H9 (cell line): ENCODE data around the gene RNLS. TPM values are rescaled to one million over a fixed set of nuclear protein-coding genes. Genes with fewer than 3 reads are reported as not detected.

ENCODE experiments used
- DNase-seq: peaks from one replicate; pipeline ENCODE4 v3.0.0-alpha.2; 2017
- H2AFZ ChIP-seq: one replicate; pipeline ENCODE4 v1.6.1; 2013; ENCODE audit warnings: mild to moderate bottlenecking, low read length, control low read depth, moderate library complexity
- H2AK5ac ChIP-seq: 2 replicates; pipeline ENCODE4 v1.6.1; 2013; ENCODE audit warnings: low read length, control low read depth, mixed read lengths; ENCODE audit not compliant: insufficient read length
- H2BK120ac ChIP-seq: one replicate; pipeline ENCODE4 v1.6.1; 2013; ENCODE audit warnings: low read depth, mild to moderate bottlenecking, low read length, control low read depth, inconsistent platforms; ENCODE audit not compliant: poor library complexity, severe bottlenecking
- H2BK12ac ChIP-seq: 2 replicates; pipeline ENCODE4 v1.6.1; 2013; ENCODE audit warnings: low read length, control low read depth, mixed read lengths, low read depth; ENCODE audit not compliant: insufficient read length
- H2BK15ac ChIP-seq: 2 replicates; pipeline ENCODE4 v1.6.1; 2013; ENCODE audit warnings: low read depth, low read length, control low read depth
- H2BK20ac ChIP-seq: one replicate; pipeline ENCODE4 v1.6.1; 2013; ENCODE audit warnings: low read depth, mild to moderate bottlenecking, low read length, control low read depth, inconsistent platforms; ENCODE audit not compliant: poor library complexity, severe bottlenecking
- H2BK5ac ChIP-seq: 2 replicates; pipeline ENCODE4 v1.6.1; 2013; ENCODE audit warnings: low read length, control low read depth, mixed read lengths; ENCODE audit not compliant: insufficient read length
- H3K14ac ChIP-seq: 2 replicates; pipeline ENCODE4 v1.6.1; 2013; ENCODE audit warnings: low read length, control low read depth; ENCODE audit not compliant: insufficient read depth
- H3K18ac ChIP-seq: 2 replicates; pipeline ENCODE4 v1.6.1; 2013; ENCODE audit warnings: low read depth, mild to moderate bottlenecking, mixed read lengths, low read length, control low read depth; ENCODE audit not compliant: insufficient read length
- H3K23ac ChIP-seq: 2 replicates; pipeline ENCODE4 v1.6.1; 2013; ENCODE audit warnings: low read length, control low read depth, mixed read lengths, low read depth; ENCODE audit not compliant: insufficient read length
- H3K23me2 ChIP-seq: 2 replicates; pipeline ENCODE4 v1.6.1; 2013; ENCODE audit warnings: low read depth, mild to moderate bottlenecking, mixed read lengths, low read length, control low read depth; ENCODE audit not compliant: insufficient read length, poor library complexity, severe bottlenecking
- H3K27ac ChIP-seq: 2 replicates; pipeline ENCODE4 v1.5.1; 2013; ENCODE audit warnings: low read length, control low read depth, mixed read lengths, low read depth; ENCODE audit not compliant: insufficient read length
- H3K27me3 ChIP-seq: 2 replicates; pipeline ENCODE4 v1.6.1; 2013; ENCODE audit warnings: low read length, control low read depth, inconsistent platforms; ENCODE audit not compliant: insufficient read depth
- H3K4ac ChIP-seq: 2 replicates; pipeline ENCODE4 v1.6.1; 2013; ENCODE audit warnings: low read depth, mild to moderate bottlenecking, control low read depth, inconsistent platforms, low read length, moderate library complexity
- H3K4me1 ChIP-seq: 2 replicates; pipeline ENCODE4 v1.6.1; 2013; ENCODE audit warnings: low read length, control low read depth, inconsistent platforms; ENCODE audit not compliant: insufficient read depth
- H3K4me2 ChIP-seq: 2 replicates; pipeline ENCODE4 v1.6.1; 2013; ENCODE audit warnings: low read length, control low read depth, mixed read lengths; ENCODE audit not compliant: insufficient read length, insufficient read depth
- H3K56ac ChIP-seq: 2 replicates; pipeline ENCODE4 v1.6.1; 2013; ENCODE audit warnings: low read depth, mild to moderate bottlenecking, mixed read lengths, low read length, control low read depth; ENCODE audit not compliant: insufficient read length
- H3K79me1 ChIP-seq: 2 replicates; pipeline ENCODE4 v1.6.1; 2013; ENCODE audit warnings: low read depth, mild to moderate bottlenecking, moderate library complexity, low read length, control low read depth, inconsistent platforms; ENCODE audit not compliant: insufficient read depth, poor library complexity, severe bottlenecking
- H3K79me2 ChIP-seq: 2 replicates; pipeline ENCODE4 v1.6.1; 2013; ENCODE audit warnings: low read length, control low read depth, inconsistent platforms; ENCODE audit not compliant: insufficient read depth
- H3K9ac ChIP-seq: 2 replicates; pipeline ENCODE4 v1.6.1; 2013; ENCODE audit warnings: low read length, control low read depth, mixed read lengths; ENCODE audit not compliant: insufficient read length; ENCODE audit errors: extremely low read depth
- H3K9me3 ChIP-seq: one replicate; pipeline ENCODE4 v1.6.1; 2013; ENCODE audit warnings: low read depth, low read length, inconsistent platforms; ENCODE audit not compliant: control insufficient read depth
- H3T11ph ChIP-seq: one replicate; pipeline ENCODE4 v1.6.1; 2013; ENCODE audit warnings: mild to moderate bottlenecking, low read length, control low read depth, inconsistent platforms
- H4K20me1 ChIP-seq: one replicate; pipeline ENCODE4 v1.6.1; 2013; ENCODE audit not compliant: control insufficient read depth, insufficient read length, insufficient read depth
- H4K5ac ChIP-seq: 2 replicates; pipeline ENCODE4 v1.6.1; 2013; ENCODE audit warnings: low read depth, mild to moderate bottlenecking, mixed read lengths, low read length, control low read depth; ENCODE audit not compliant: insufficient read length
- H4K8ac ChIP-seq: replicated peaks from 2 replicates; pipeline ENCODE4 v1.6.1; 2013; ENCODE audit warnings: low read length, control low read depth, mixed read lengths, low read depth; ENCODE audit not compliant: insufficient read length
- H4K91ac ChIP-seq: 2 replicates; pipeline ENCODE4 v1.6.1; 2013; ENCODE audit warnings: low read depth, mild to moderate bottlenecking, moderate library complexity, mixed read lengths, low read length, control low read depth; ENCODE audit not compliant: insufficient read length
- H3K27ac Mint-ChIP-seq, 3 experiments: 2 replicates in 2 of 3; 3 replicates in 1 of 3; pipeline ENCODE4 v1.8.0; 2020 to 2021; ENCODE audit warnings: mixed read lengths in 3 of 3, mild to moderate bottlenecking in 1 of 3, moderate library complexity in 1 of 3
- H3K27me3 Mint-ChIP-seq: 2 replicates; pipeline ENCODE4 v1.8.0; 2021; ENCODE audit warnings: low read depth, mild to moderate bottlenecking, moderate library complexity, mixed read lengths
- H3K36me3 Mint-ChIP-seq, 3 experiments: 2 replicates in 2 of 3; 3 replicates in 1 of 3; pipeline ENCODE4 v1.8.0; 2020 to 2021; ENCODE audit warnings: low read depth in 3 of 3, mixed read lengths in 3 of 3; ENCODE audit not compliant: insufficient read depth in 1 of 3
- H3K4me1 Mint-ChIP-seq, 2 experiments: 2 replicates each; pipeline ENCODE4 v1.8.0; 2020; ENCODE audit warnings: mixed read lengths in 2 of 2
- H3K4me3 Mint-ChIP-seq, 2 experiments: 2 replicates in 1 of 2; 3 replicates in 1 of 2; pipeline ENCODE4 v1.8.0; 2020 to 2021; ENCODE audit warnings: mild to moderate bottlenecking in 2 of 2, mixed read lengths in 2 of 2, moderate library complexity in 1 of 2
- H3K9me3 Mint-ChIP-seq, 2 experiments: 2 replicates in 1 of 2; 3 replicates in 1 of 2; pipeline ENCODE4 v1.8.0; 2020; ENCODE audit warnings: mild to moderate bottlenecking in 2 of 2, mixed read lengths in 2 of 2, moderate library complexity in 1 of 2
- CTCF ChIP-seq: fragments of 200-600 bp; sonication (generic); conservative IDR thresholded peaks from 3 replicates; pipeline ENCODE4 v1.8.0; 2021; ENCODE audit warnings: antibody characterized with exemption, mild to moderate bottlenecking
- WGBS: extraction: QIAGEN DNeasy Blood & Tissue Kit; methylation state at CpG from one replicate; pipeline ENCODE4 v1.1.7; 2013; ENCODE audit warnings: missing lambda C conversion rate, low lambda C conversion rate, mixed read lengths; ENCODE audit not compliant: insufficient read length; ENCODE audit errors: extremely low coverage; 5-methylcytosine and 5-hydroxymethylcytosine counted together
- total RNA-seq: library from RNA; stranded (reverse); gene quantifications from 2 replicates; pipeline ENCODE4 v1.2.1, GENCODE V29; 2021

The RNLS gene
- total RNA-seq, 1 experiment from 2014 or later: 7.5 TPM

GRCh38 chr10:88473989-88474883 is 108.9 kb downstream of the RNLS start:
- Mint-ChIP-seq H3K36me3 (peaks cover 0 to 10% (median 0%) of the 10 kb centered on the region in 3 experiments; a peak in 1 of 7 replicates), H3K4me1 (peaks cover 18 to 27% of the 10 kb centered on the region in 2 experiments), H3K27ac (no peak overlapping the region), H3K27me3 (no peaks in the 10 kb centered on the region), H3K9me3 (peaks cover 3 to 8% of the 10 kb centered on the region in 2 experiments; a peak in 2 of 5 replicates), H3K4me3 (no peak overlapping the region)
- no peak for TF ChIP-seq CTCF
- Histone ChIP-seq H4K91ac (no peak overlapping the region), H2AK5ac (no peak overlapping the region), H3K23me2 (no peaks in the 10 kb centered on the region), H3K27me3 (no peaks in the 10 kb centered on the region), H3K4ac (no peak overlapping the region), H2BK20ac (no peak overlapping the region), H3T11ph (no peak overlapping the region), H2BK12ac (no peak overlapping the region), H3K27ac (no peak overlapping the region), H3K18ac (no peak overlapping the region), H2BK15ac (no peak overlapping the region), H4K20me1 (no peaks in the 10 kb centered on the region), H2AFZ (no peak overlapping the region), H3K79me1 (no peaks in the 10 kb centered on the region), H3K23ac (no peak overlapping the region), H3K9ac (no peak overlapping the region), H3K4me2 (no peak overlapping the region), H3K79me2 (no peaks in the 10 kb centered on the region), H3K4me1 (no peaks in the 10 kb centered on the region), H4K5ac (no peak overlapping the region), H3K9me3 (no peaks in the 10 kb centered on the region), H2BK120ac (no peak overlapping the region), H3K14ac (no peak overlapping the region), H4K8ac (no peak overlapping the region), H3K56ac (no peak overlapping the region), H2BK5ac (no peak overlapping the region)
- DNase-seq: no peak
- WGBS: no CpG with 5 or more reads among the region's 2 CpGs
